NCI-H345 (cell line): Measurements from ENCODE around the gene DLGAP4.

Experiments used
- DNase-seq: peaks from one replicate; lab custom pipeline; 2025; lab: John Stamatoyannopoulos, UW

The DLGAP4 gene

GRCh38 chr20:36308986-36309385 is 2.8 kb downstream of the DLGAP4 start:
- DNase-seq: no peak

- no peak for DNase-seq
Observed at GRCh38 chr20:36309643-36310042, 3.5 kb downstream of the DLGAP4 start.

GRCh38 chr20:36310215-36310981 is 4.3 kb downstream of the DLGAP4 start:
- no peak for DNase-seq

GRCh38 chr20:36311141-36311853 is 5.2 kb downstream of the DLGAP4 start:
- no peak for DNase-seq

- no peak for DNase-seq
Observed at GRCh38 chr20:36311854-36312723, 6.0 kb downstream of the DLGAP4 start.

- DNase-seq: no peak
Observed at GRCh38 chr20:36312724-36313441, 6.7 kb downstream of the DLGAP4 start.

- no peak for DNase-seq
Observed at GRCh38 chr20:36313476-36313875, 7.3 kb downstream of the DLGAP4 start.

- DNase-seq: no peak
Observed at GRCh38 chr20:36313926-36314325, 7.8 kb downstream of the DLGAP4 start.

GRCh38 chr20:36314734-36315544 is 8.8 kb downstream of the DLGAP4 start:
- DNase-seq: no peak

GRCh38 chr20:36315545-36316351 is 9.6 kb downstream of the DLGAP4 start:
- DNase-seq: no peak

GRCh38 chr20:36317675-36318074 is 11.5 kb downstream of the DLGAP4 start:
- DNase-seq: no peak

GRCh38 chr20:36318166-36318565 is 12.0 kb downstream of the DLGAP4 start:
- DNase-seq: no peak

GRCh38 chr20:36319356-36320260 is 13.5 kb downstream of the DLGAP4 start:
- no peak for DNase-seq

- no peak for DNase-seq
Observed at GRCh38 chr20:36320261-36320897, 14.2 kb downstream of the DLGAP4 start.

- DNase-seq: no peak
Observed at GRCh38 chr20:36320898-36321695, 15.0 kb downstream of the DLGAP4 start.

- no peak for DNase-seq
Observed at GRCh38 chr20:36322131-36322530, 16.0 kb downstream of the DLGAP4 start.

GRCh38 chr20:36330091-36330490 is 24.0 kb downstream of the DLGAP4 start:
- no peak for DNase-seq

GRCh38 chr20:36331209-36331608 is 25.1 kb downstream of the DLGAP4 start:
- no peak for DNase-seq
